NCI-H1092 treated with DMSO at 0.1 percent for 48 hours (cell line): ENCODE measurements around the gene TPP1.

Experiments
- DNase-seq: peaks from one replicate; lab custom pipeline; 2025; lab: John Stamatoyannopoulos, UW

Gene TPP1

DNA sequence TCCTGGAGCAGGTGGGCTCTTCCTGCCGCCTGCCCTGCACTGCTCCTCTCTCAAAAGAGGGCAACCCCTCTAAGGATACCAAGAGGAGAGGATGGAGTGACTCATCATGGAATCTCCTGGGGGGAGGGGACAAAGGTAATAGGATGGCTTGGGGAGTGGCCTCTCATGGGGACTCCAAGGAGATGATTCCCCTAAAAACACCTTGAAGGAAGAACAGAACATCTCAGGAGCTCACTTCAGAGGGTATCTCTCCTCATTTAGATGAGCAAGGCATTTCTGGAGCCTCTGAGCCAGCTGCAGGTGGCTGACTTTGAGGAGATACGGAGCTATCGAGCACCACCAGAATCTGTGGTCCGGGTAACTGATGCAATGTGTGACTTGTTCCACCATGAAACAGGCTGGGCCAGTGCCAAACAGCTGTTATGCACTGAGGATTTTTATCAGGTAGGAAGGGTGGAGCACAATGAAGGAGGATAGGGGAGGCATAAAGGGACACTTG lies 56.1 kb downstream of the TPP1 start:
- no peak for DNase-seq
